Neural cell (in vitro differentiated cells): Measurements from ENCODE around the gene EXPH5. TPM values are rescaled to one million over a fixed set of nuclear protein-coding genes. Genes with fewer than 3 reads are reported as not detected.

Source experiments
- H2AFZ ChIP-seq: fragments of 200-600, 300-800 bp; sonication (generic), shearing (Covaris generic); 2 replicates; pipeline ENCODE4 v1.6.0; 2014; ENCODE audit warnings: low read depth, mild to moderate bottlenecking, antibody characterized with exemption, low read length, moderate library complexity
- H3F3A ChIP-seq: fragments of 200-600 bp; shearing (Covaris generic); 2 replicates; pipeline ENCODE4 v1.6.1; 2016; ENCODE audit warnings: mild to moderate bottlenecking, moderate library complexity, mixed read lengths, antibody characterized with exemption, low read length; ENCODE audit not compliant: insufficient read depth, poor library complexity, severe bottlenecking
- H3K27ac ChIP-seq: fragments of 200-600, 300-800 bp; sonication (generic), shearing (Covaris generic); 2 replicates; pipeline ENCODE4 v1.5.1; 2014; ENCODE audit warnings: mild to moderate bottlenecking, low read length, moderate library complexity
- H3K27me3 ChIP-seq: fragments of 300-800, 200-600 bp; sonication (generic), shearing (Covaris generic); 2 replicates; pipeline ENCODE4 v1.6.0; 2014; ENCODE audit warnings: mild to moderate bottlenecking, low read depth, low read length, moderate library complexity; ENCODE audit not compliant: insufficient read depth
- H3K36me3 ChIP-seq: fragments of 300-800, 200-600 bp; sonication (generic), shearing (Covaris generic); 2 replicates; pipeline ENCODE4 v1.5.1; 2014; ENCODE audit warnings: mild to moderate bottlenecking, antibody characterized with exemption, low read length, moderate library complexity; ENCODE audit not compliant: insufficient read depth
- H3K4me2 ChIP-seq: fragments of 300-800, 200-600 bp; sonication (generic), shearing (Covaris generic); 2 replicates; pipeline ENCODE4 v1.6.0; 2014; ENCODE audit warnings: mild to moderate bottlenecking, low read length
- H3K4me3 ChIP-seq: fragments of 300-800, 200-600 bp; sonication (generic), shearing (Covaris generic); 2 replicates; pipeline ENCODE4 v1.5.1; 2014; ENCODE audit warnings: mild to moderate bottlenecking, low read length, moderate library complexity
- H3K79me2 ChIP-seq: fragments of 200-600 bp; shearing (Covaris generic); replicated peaks from 2 replicates; pipeline ENCODE4 v1.6.0; 2014; ENCODE audit warnings: mild to moderate bottlenecking, low read length, moderate library complexity; ENCODE audit not compliant: insufficient read depth
- H3K9ac ChIP-seq: fragments of 300-800, 200-600 bp; sonication (generic), shearing (Covaris generic); 2 replicates; pipeline ENCODE4 v1.6.1; 2016; ENCODE audit warnings: mild to moderate bottlenecking, low read length, mixed read lengths
- H3K9me2 ChIP-seq: fragments of 200-600 bp; shearing (Covaris generic); 2 replicates; pipeline ENCODE4 v1.6.1; 2016; ENCODE audit warnings: mild to moderate bottlenecking, low read length, mixed read lengths; ENCODE audit not compliant: insufficient read depth
- H3K9me3 ChIP-seq: fragments of 200-600, 300-800 bp; sonication (generic), shearing (Covaris generic); 2 replicates; pipeline ENCODE4 v1.6.1; 2016; ENCODE audit warnings: mild to moderate bottlenecking, mixed run types, low read length, moderate library complexity, mixed read lengths
- H4K20me1 ChIP-seq: fragments of 200-600 bp; shearing (Covaris generic); 2 replicates; pipeline ENCODE4 v1.6.1; 2016; ENCODE audit warnings: mild to moderate bottlenecking, mixed run types; ENCODE audit not compliant: insufficient read depth
- CTCF ChIP-seq: fragments of 450-650 bp; IDR thresholded peaks from 2 replicates; pipeline ENCODE4 v1.5.1; 2014; ENCODE audit warnings: antibody characterized with exemption, mild to moderate bottlenecking, moderate library complexity; ENCODE audit not compliant: poor library complexity, severe bottlenecking
- EP300 ChIP-seq: fragments of 450-650 bp; conservative IDR thresholded peaks from 2 replicates; pipeline ENCODE4 v1.6.1; 2014; ENCODE audit warnings: antibody characterized with exemption, mild to moderate bottlenecking, moderate library complexity; ENCODE audit not compliant: poor library complexity, severe bottlenecking
- EZH2 ChIP-seq: fragments of 200-600, 300-800 bp; shearing (Covaris generic), sonication (generic); IDR thresholded peaks from 2 replicates; pipeline ENCODE4 v1.6.1; 2014; ENCODE audit warnings: antibody characterized with exemption, low read length, borderline replicate concordance, mild to moderate bottlenecking; ENCODE audit not compliant: insufficient read depth, poor library complexity, severe bottlenecking
- MXI1 ChIP-seq: fragments of 450-650 bp; conservative IDR thresholded peaks from 2 replicates; pipeline ENCODE4 v1.6.1; 2014; ENCODE audit warnings: antibody characterized with exemption, mild to moderate bottlenecking; ENCODE audit not compliant: poor library complexity, severe bottlenecking
- POLR2AphosphoS5 ChIP-seq: IDR thresholded peaks from 2 replicates; pipeline ENCODE4 v1.6.1; 2012
- RAD21 ChIP-seq: fragments of 450-650 bp; conservative IDR thresholded peaks from 2 replicates; pipeline ENCODE4 v1.6.1; 2014; ENCODE audit warnings: antibody characterized with exemption, mild to moderate bottlenecking, moderate library complexity
- REST ChIP-seq: IDR thresholded peaks from 2 replicates; pipeline ENCODE4 v1.6.1; 2012; ENCODE audit warnings: borderline replicate concordance
- SMC3 ChIP-seq: fragments of 450-650 bp; conservative IDR thresholded peaks from 2 replicates; pipeline ENCODE4 v1.6.1; 2014; ENCODE audit warnings: antibody characterized with exemption, mild to moderate bottlenecking, moderate library complexity; ENCODE audit not compliant: poor library complexity
- TAF1 ChIP-seq: IDR thresholded peaks from 2 replicates; pipeline ENCODE4 v1.6.1; 2012; ENCODE audit warnings: low read depth
- polyA plus RNA-seq: library from polyadenylated mRNA; depleted of rRNA; stranded (reverse); fragments of >200 nt; gene quantifications from 2 replicates; pipeline ENCODE4 v1.2.3, GENCODE V29; 2014

Gene EXPH5
- polyA plus RNA-seq, 1 donor from 2014 or later = not detected

GRCh38 chr11:108495326-108495725 lies 98.2 kb downstream of the EXPH5 start:
- Histone ChIP-seq H3K36me3 (no peaks in the 10 kb centered on the region), H3K27ac (no peak overlapping the region)

GRCh38 chr11:108494182-108494581 lies 99.4 kb downstream of the EXPH5 start:
- Histone ChIP-seq H3K9ac (no peak overlapping the region), H3K36me3 (no peaks in the 10 kb centered on the region), H3K9me3 (no peaks in the 10 kb centered on the region), H2AFZ (no peak overlapping the region), H3K4me2 (no peak overlapping the region), H3F3A (no peaks in the 10 kb centered on the region), H3K27ac (no peak overlapping the region), H3K4me3 (no peak overlapping the region), H3K9me2 (no peaks in the 10 kb centered on the region), H4K20me1 (no peaks in the 10 kb centered on the region), H3K79me2 (no peaks in the 10 kb centered on the region), H3K27me3 (peaks cover 18% of the 10 kb centered on the region)
- TF ChIP-seq POLR2AphosphoS5 (no peak), TAF1 (no peak), RAD21 (no peak), CTCF (no peak), REST (no peak), EZH2 (no peak), MXI1 (no peak)

More at GRCh38 chr11:108495326-108495725, 98.2 kb downstream of the EXPH5 start:
- TF ChIP-seq TAF1 = no peak
- TF ChIP-seq REST = no peak
- no peak for TF ChIP-seq EP300
- no peak for TF ChIP-seq RAD21
- TF ChIP-seq SMC3 = no peak
- no peak for TF ChIP-seq EZH2
- TF ChIP-seq CTCF = no peak
- no peak for TF ChIP-seq MXI1
- no peak for TF ChIP-seq POLR2AphosphoS5
- no peaks in the 10 kb centered on the region for H4K20me1 ChIP-seq
- no peaks in the 10 kb centered on the region for H3K79me2 ChIP-seq
- H3K9me2 ChIP-seq = no peaks in the 10 kb centered on the region
- H3K4me3 ChIP-seq = no peak overlapping the region
- no peak overlapping the region for H2AFZ ChIP-seq
- peaks cover 19% of the 10 kb centered on the region for H3K27me3 ChIP-seq
- H3F3A ChIP-seq = no peaks in the 10 kb centered on the region
- H3K9ac ChIP-seq = no peak overlapping the region
- no peak overlapping the region for H3K4me2 ChIP-seq
- no peaks in the 10 kb centered on the region for H3K9me3 ChIP-seq
